Measurements from ENCODE around the gene NELFB. TPM values are rescaled to one million over a fixed set of nuclear protein-coding genes. Genes with fewer than 3 reads are reported as not detected.
A peak's percentile ranks its signal among the peaks of the same experiment; 100 is the strongest.

The NELFB gene
- total RNA-seq, 1 experiment from 2014 or later, result 75.6 TPM

DNA sequence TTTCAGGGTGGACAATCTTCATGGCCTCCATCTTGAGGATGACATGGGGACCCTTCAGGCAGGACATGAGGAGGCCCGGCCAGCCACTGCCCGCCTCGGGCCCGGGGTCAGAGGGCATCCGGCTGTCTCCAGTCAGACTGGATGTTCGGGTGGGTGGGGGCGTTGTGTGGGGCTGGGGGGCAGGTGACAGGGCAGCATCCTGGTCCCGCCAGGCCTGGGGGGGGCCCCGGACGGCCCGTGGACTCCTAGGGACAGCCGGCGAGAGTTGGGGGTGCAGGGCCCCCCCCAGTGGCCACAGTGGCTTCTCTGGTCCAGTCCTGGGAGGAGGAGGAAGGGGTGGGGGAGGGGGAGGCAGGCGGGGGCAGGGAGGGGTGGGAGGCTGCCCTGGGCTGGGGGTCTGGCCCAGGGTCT is 34.0 kb upstream of the NELFB start:
- H3K36me3 ChIP-seq, result no peaks in the 10 kb centered on the region
- DNase-seq, result no peak

DNA sequence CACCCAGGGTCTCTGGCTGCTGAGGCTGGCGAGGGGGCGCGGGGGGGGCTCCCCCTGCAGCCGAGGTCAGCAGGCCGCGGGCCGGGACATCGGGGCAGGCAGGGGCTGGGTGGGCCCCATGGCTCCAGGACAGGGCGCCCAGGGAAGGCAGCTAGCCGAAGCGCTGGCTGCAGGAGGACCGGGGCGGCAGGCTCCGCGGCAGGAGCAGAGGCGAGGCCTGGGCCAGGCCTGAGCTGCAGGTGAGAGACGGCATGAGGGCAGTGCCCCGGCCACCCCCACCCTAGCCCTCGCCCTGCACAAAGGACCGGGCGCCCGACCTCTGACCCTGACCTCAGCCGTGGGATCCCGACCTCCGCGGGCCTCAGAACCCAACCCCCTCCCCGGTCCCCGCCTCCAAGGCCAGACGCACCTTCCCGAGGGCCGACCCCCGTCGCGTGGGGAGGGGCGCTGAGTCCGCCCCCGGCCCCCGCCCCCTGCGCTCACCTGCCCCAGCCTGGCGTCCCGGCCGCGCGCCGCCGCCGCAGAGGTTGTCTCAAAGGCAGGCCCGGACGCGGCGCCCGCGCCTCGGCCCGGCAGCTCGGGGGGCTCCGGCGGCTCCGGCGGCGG is 33.5 kb upstream of the NELFB start:
- no peaks in the 10 kb centered on the region for H3K36me3 ChIP-seq
- H3K27me3 ChIP-seq, result no peaks in the 10 kb centered on the region
- no peaks in the 10 kb centered on the region for H3K9me3 ChIP-seq
- no peak for DNase-seq
- no peak overlapping the region for H3K4me3 ChIP-seq

More for the DNA sequence above, 34.0 kb upstream of the NELFB start:
- Histone ChIP-seq H3K27me3 (no peaks in the 10 kb centered on the region), H3K9me3 (no peaks in the 10 kb centered on the region), H3K4me3 (no peak overlapping the region)

GRCh38 chr9:137222190-137223077 is 32.7 kb upstream of the NELFB start, which contains the start of gene RNF208:
Gene RNF208, minus strand, starts transcription at chr9:137222240. Its CDS starts 1,028 bp downstream, at chr9:137221212.
- Histone ChIP-seq H3K36me3 (no peaks in the 10 kb centered on the region), H3K9me3 (no peaks in the 10 kb centered on the region)

GRCh38 chr9:137223078-137223970 is 31.8 kb upstream of the NELFB start:
- no peaks in the 10 kb centered on the region for H3K27me3 ChIP-seq
- H3K36me3 ChIP-seq, result no peaks in the 10 kb centered on the region
- no peaks in the 10 kb centered on the region for H3K9me3 ChIP-seq
- peak overlapping the region; percentile 85 for H3K4me3 ChIP-seq
- peak; percentile 97 for DNase-seq

More at GRCh38 chr9:137222190-137223077, 32.7 kb upstream of the NELFB start, which contains the start of gene RNF208:
- Histone ChIP-seq H3K4me3 (peak within 1 kb of the TSS; percentile 85), H3K27me3 (no peaks in the 10 kb centered on the region)
- no peak for DNase-seq

GRCh38 chr9:137224830-137225694 is 30.1 kb upstream of the NELFB start, which contains the start of gene CYSRT1:
Gene CYSRT1, plus strand, starts transcription at chr9:137225174. Its CDS starts 448 bp downstream, at chr9:137225622.
- H3K9me3 ChIP-seq, result no peaks in the 10 kb centered on the region
- H3K27me3 ChIP-seq, result no peaks in the 10 kb centered on the region
- DNase-seq, result peak; percentile 76
- H3K4me3 ChIP-seq, result peak within 1 kb of the TSS; percentile 85
- no peaks in the 10 kb centered on the region for H3K36me3 ChIP-seq

- H3K36me3 ChIP-seq, result no peaks in the 10 kb centered on the region
- H3K27me3 ChIP-seq, result no peaks in the 10 kb centered on the region
- no peak overlapping the region for H3K4me3 ChIP-seq
- no peak for DNase-seq
- no peaks in the 10 kb centered on the region for H3K9me3 ChIP-seq
Measured at GRCh38 chr9:137225699-137226331, 29.3 kb upstream of the NELFB start.

- DNase-seq, result peak; percentile 45
- H3K9me3 ChIP-seq, result no peaks in the 10 kb centered on the region
Measured at GRCh38 chr9:137226338-137227053, 28.6 kb upstream of the NELFB start.

GRCh38 chr9:137227054-137227852 is 27.9 kb upstream of the NELFB start, which contains the start of gene RNF224:
Gene RNF224, plus strand, starts transcription at chr9:137227502. Its CDS starts 834 bp downstream, at chr9:137228336.
- peak; percentile 70 for DNase-seq
- H3K27me3 ChIP-seq, result no peaks in the 10 kb centered on the region
- H3K4me3 ChIP-seq, result no peak within 1 kb of the TSS
- H3K9me3 ChIP-seq, result no peaks in the 10 kb centered on the region
- H3K36me3 ChIP-seq, result no peaks in the 10 kb centered on the region

More at GRCh38 chr9:137226338-137227053, 28.6 kb upstream of the NELFB start:
- Histone ChIP-seq H3K4me3 (no peak overlapping the region), H3K36me3 (no peaks in the 10 kb centered on the region), H3K27me3 (no peaks in the 10 kb centered on the region)

- no peak overlapping the region for H3K4me3 ChIP-seq
- H3K27me3 ChIP-seq, result no peaks in the 10 kb centered on the region
- no peaks in the 10 kb centered on the region for H3K36me3 ChIP-seq
- DNase-seq, result no peak
- no peaks in the 10 kb centered on the region for H3K9me3 ChIP-seq
Measured at GRCh38 chr9:137227853-137228505, 27.1 kb upstream of the NELFB start.

GRCh38 chr9:137228506-137228967 is 26.6 kb upstream of the NELFB start:
- H3K4me3 ChIP-seq, result no peak overlapping the region
- H3K36me3 ChIP-seq, result no peaks in the 10 kb centered on the region
- H3K9me3 ChIP-seq, result no peaks in the 10 kb centered on the region
- H3K27me3 ChIP-seq, result no peaks in the 10 kb centered on the region
- DNase-seq, result no peak

GRCh38 chr9:137228968-137229896 is 25.9 kb upstream of the NELFB start:
- Histone ChIP-seq H3K9me3 (no peaks in the 10 kb centered on the region), H3K36me3 (no peaks in the 10 kb centered on the region)

DNA sequence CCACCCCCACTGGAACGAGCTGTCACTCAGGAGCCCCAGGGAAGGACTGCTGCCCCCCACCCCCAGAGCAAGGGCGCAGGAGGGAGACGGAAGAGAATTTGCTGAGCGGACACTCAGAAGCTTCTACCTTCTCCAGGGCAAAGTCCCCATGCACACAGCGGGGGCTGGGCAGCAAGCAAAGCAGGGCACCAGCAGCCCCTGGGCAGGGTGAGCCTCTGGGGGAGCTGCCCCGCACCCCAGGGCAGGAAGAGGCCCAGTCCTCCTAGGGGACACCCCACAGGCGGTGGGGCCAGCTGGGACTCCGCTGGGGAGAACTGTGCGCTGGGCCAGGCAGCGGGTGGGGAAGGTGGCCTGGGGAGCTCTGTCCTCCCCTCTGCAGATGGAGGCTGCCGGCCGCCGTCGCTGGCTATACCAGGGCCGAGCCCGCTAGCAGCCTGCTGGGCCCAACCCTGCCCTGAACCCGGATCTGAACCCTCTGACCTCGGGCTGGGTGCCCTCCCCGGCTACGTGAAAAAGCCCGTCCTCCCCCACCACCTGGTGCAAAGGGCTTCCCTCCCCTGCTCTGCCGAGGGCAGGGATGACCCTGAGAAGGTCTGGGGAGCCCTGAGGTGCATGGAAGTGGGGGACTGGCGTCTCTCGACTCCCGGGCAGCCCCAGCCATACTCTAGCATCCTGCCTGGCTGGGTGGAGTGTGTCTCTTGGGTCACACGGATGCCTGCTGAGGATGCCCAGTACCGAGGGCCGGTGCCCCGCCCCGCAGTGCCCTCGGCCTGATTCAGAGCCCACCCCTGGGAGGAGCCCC is 25.0 kb upstream of the NELFB start:
- H3K36me3 ChIP-seq, result no peaks in the 10 kb centered on the region
- DNase-seq, result no peak
- no peaks in the 10 kb centered on the region for H3K27me3 ChIP-seq
- no peaks in the 10 kb centered on the region for H3K9me3 ChIP-seq
- no peak overlapping the region for H3K4me3 ChIP-seq

More at GRCh38 chr9:137228968-137229896, 25.9 kb upstream of the NELFB start:
- Histone ChIP-seq H3K27me3 (no peaks in the 10 kb centered on the region), H3K4me3 (no peak overlapping the region)
- no peak for DNase-seq
